Endothelial cell (in vitro differentiated cells): ENCODE data around the gene LITAFD. TPM values are rescaled to one million over a fixed set of nuclear protein-coding genes. Genes with fewer than 3 reads are reported as not detected.
"Not testable (repeated sequence)": the region's sequence is repeated elsewhere in the genome, so short reads cannot be mapped to it uniquely, and the experiment has no call there.

Source experiments
- DNase-seq: peaks from one replicate; pipeline ENCODE4 v3.0.0; 2021; ENCODE audit warnings: low spot score
- H3K27ac Mint-ChIP-seq: one replicate; pipeline ENCODE4 v1.8.0; 2021; ENCODE audit warnings: mixed read lengths, inconsistent platforms; ENCODE audit not compliant: unreplicated experiment
- H3K27me3 Mint-ChIP-seq: one replicate; pipeline ENCODE4 v1.8.0; 2021; ENCODE audit warnings: mild to moderate bottlenecking, moderate library complexity, mixed read lengths, inconsistent platforms; ENCODE audit not compliant: unreplicated experiment
- H3K36me3 Mint-ChIP-seq: one replicate; pipeline ENCODE4 v1.8.0; 2021; ENCODE audit warnings: mild to moderate bottlenecking, low read depth, mixed read lengths, inconsistent platforms; ENCODE audit not compliant: unreplicated experiment
- H3K4me1 Mint-ChIP-seq: one replicate; pipeline ENCODE4 v1.8.0; 2021; ENCODE audit warnings: mild to moderate bottlenecking, mixed read lengths, inconsistent platforms; ENCODE audit not compliant: unreplicated experiment
- H3K4me3 Mint-ChIP-seq: one replicate; pipeline ENCODE4 v1.8.0; 2021; ENCODE audit warnings: mild to moderate bottlenecking, mixed read lengths, inconsistent platforms; ENCODE audit not compliant: unreplicated experiment
- H3K9me3 Mint-ChIP-seq: one replicate; pipeline ENCODE4 v1.8.0; 2021; ENCODE audit warnings: mixed read lengths, inconsistent platforms; ENCODE audit not compliant: unreplicated experiment
- long read RNA-seq: library from polyadenylated mRNA; unstranded; transcript quantifications from one replicate; pipeline ENCODE4 v2.0.0, GENCODE V29; 2020; ENCODE audit not compliant: unreplicated experiment
- total RNA-seq: library from RNA; stranded (reverse); fragmentation: NEBNext Ultra II Directional; extraction: Animal tissue kit (Norgen Biotek cat#: 25700); gene quantifications from one replicate; pipeline ENCODE4 v1.2.1, GENCODE V29; 2021; ENCODE audit not compliant: unreplicated experiment
- TF ChIP-seq, protein P1 (sequence below): fragments of 200-600 bp; sonication (generic); IDR thresholded peaks from one replicate; pipeline ENCODE4 v1.5.0; 2021; ENCODE audit warnings: antibody characterized with exemption; ENCODE audit not compliant: unreplicated experiment

LITAFD gene
- total RNA-seq = not detected
- long read RNA-seq = 0 reads

DNA sequence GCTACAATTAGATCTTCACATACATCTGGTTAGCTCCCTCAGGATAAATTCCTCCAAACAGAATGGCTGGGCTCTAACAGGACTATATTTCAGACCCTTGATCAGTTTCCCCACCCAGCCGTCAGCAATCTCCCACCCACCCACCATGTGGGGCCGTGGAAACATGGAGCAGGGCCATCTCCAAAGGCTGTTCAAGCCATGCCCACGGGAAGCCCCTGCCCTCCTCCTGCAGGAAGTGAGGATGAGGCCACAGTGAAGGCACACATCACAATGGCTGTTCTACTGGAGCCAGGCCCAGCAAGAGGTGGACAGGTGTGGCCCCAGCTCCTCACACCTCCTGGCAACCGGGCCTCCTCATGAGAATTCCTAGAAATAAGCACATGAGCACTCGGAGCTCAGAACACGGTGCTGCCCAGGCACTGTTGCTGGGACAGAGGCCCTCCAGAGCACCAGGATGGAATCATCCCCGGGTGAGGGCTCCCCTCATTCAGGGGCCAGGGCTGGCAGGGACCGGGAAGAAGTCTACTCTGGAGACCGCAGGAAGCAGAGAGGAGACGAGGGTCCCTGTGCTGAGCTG, at the start of gene LITAFD:
LITAFD (plus strand) TSS at position 311 of the 577 bp plus-strand sequence. CDS start 2,005 bp downstream, outside the sequence.
- no peak for DNase-seq
- H3K27me3 Mint-ChIP-seq = peaks cover 8% of the 10 kb centered on the region
- peaks cover 4% of the 10 kb centered on the region for H3K36me3 Mint-ChIP-seq
- no peak within 1 kb of the TSS for H3K4me3 Mint-ChIP-seq
- TF ChIP-seq, protein P1, sequence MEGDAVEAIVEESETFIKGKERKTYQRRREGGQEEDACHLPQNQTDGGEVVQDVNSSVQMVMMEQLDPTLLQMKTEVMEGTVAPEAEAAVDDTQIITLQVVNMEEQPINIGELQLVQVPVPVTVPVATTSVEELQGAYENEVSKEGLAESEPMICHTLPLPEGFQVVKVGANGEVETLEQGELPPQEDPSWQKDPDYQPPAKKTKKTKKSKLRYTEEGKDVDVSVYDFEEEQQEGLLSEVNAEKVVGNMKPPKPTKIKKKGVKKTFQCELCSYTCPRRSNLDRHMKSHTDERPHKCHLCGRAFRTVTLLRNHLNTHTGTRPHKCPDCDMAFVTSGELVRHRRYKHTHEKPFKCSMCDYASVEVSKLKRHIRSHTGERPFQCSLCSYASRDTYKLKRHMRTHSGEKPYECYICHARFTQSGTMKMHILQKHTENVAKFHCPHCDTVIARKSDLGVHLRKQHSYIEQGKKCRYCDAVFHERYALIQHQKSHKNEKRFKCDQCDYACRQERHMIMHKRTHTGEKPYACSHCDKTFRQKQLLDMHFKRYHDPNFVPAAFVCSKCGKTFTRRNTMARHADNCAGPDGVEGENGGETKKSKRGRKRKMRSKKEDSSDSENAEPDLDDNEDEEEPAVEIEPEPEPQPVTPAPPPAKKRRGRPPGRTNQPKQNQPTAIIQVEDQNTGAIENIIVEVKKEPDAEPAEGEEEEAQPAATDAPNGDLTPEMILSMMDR = no peak
- H3K4me1 Mint-ChIP-seq = peaks cover 6% of the 10 kb centered on the region
- no peak within 1 kb of the TSS for H3K27ac Mint-ChIP-seq
- H3K9me3 Mint-ChIP-seq = no peaks in the 10 kb centered on the region

DNA sequence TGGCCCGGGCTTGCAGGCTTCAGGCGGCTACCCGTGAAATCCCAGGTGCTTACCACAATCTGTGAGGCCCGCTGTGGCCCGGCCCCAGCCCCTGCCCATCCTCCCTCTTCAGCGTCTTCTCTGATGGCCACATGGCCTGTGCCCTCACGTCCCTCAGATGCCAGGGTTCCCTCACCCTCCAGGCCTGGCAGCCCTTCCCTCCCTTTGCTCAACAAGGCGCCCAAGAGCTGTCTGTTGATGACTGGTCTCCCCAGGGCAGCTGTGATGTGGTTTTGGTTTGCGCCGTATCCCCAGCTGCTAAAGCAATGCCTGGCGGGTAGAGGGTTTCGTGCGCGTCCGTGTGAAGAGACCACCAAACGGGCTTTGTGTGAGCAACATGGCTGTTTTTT, 49.4 kb upstream of the LITAFD start:
- no peak overlapping the region for H3K27ac Mint-ChIP-seq
- H3K27me3 Mint-ChIP-seq = peaks cover 6% of the 10 kb centered on the region
- peaks cover 7% of the 10 kb centered on the region for H3K4me1 Mint-ChIP-seq
- no peak for DNase-seq
- H3K36me3 Mint-ChIP-seq = peaks cover 11% of the 10 kb centered on the region
- TF ChIP-seq, protein P1 = no peak
- H3K9me3 Mint-ChIP-seq = no peaks in the 10 kb centered on the region
- H3K4me3 Mint-ChIP-seq = peak overlapping the region; percentile 44

DNA sequence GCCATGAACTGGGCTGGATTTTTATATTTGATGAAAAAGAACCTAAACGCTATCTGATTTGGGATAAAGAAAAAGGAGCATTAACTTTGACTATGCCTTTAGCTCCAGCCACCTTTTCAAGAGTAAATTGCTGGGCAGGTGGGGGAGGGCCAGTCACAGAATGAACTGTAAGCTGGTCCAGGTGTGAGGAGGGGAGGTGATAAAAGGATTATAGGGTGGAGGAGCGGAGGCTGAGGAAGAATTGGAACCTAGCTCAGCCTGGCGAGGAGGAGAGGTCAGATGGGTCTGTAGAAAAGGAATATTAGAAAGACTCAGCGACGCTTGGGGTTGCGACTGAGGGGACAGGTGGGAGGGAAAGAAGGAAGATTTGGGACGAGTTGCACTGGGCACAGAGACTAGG, 45.4 kb upstream of the LITAFD start:
- not testable (repeated sequence) for H3K36me3 Mint-ChIP-seq, H3K27me3 Mint-ChIP-seq, H3K9me3 Mint-ChIP-seq, H3K27ac Mint-ChIP-seq, DNase-seq, H3K4me1 Mint-ChIP-seq, H3K4me3 Mint-ChIP-seq

DNA sequence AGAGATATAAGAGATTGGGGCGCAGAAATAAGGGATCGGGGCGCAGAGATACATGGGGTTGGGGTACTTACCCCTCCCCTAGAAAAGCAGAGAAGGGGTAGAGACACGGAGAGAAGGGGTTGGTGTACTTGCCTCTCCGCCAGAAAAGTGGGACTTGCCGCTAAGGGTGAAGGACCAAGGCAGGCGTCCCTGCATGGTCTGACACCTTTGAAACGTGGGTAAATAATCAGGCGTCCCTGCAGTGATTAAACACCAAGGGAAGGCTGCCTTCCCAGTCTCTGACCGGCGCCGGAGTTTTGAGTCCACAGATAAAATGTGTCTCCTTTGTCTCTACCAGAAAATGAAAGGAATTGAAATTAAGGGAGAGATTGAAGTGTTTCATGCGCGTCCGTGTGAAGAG, 44.6 kb upstream of the LITAFD start:
- H3K27me3 Mint-ChIP-seq, DNase-seq, H3K4me3 Mint-ChIP-seq, H3K9me3 Mint-ChIP-seq, H3K27ac Mint-ChIP-seq, H3K36me3 Mint-ChIP-seq, H3K4me1 Mint-ChIP-seq: not testable (repeated sequence)

DNA sequence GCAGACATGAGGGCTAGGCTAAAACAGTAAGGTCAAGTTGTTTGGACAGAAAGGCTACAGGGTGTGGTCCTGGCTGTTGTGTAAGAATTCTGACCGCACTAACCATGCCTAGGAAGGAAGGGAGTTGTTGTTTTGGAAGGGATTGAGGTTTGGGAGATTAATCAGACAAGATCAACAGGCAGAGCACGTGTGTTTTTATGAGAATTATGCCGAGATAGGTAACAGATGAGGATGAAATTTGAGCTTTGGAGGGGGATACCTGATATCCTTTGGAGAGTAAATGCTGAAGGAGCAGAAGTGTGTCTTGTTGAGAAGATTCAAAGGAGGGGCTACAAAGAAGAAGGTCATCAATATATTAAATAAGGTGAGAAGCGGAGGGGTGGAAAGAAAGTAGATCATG, 40.1 kb upstream of the LITAFD start:
- not testable (repeated sequence) for H3K4me3 Mint-ChIP-seq, H3K27me3 Mint-ChIP-seq, H3K27ac Mint-ChIP-seq, DNase-seq, H3K4me1 Mint-ChIP-seq, H3K36me3 Mint-ChIP-seq, H3K9me3 Mint-ChIP-seq

DNA sequence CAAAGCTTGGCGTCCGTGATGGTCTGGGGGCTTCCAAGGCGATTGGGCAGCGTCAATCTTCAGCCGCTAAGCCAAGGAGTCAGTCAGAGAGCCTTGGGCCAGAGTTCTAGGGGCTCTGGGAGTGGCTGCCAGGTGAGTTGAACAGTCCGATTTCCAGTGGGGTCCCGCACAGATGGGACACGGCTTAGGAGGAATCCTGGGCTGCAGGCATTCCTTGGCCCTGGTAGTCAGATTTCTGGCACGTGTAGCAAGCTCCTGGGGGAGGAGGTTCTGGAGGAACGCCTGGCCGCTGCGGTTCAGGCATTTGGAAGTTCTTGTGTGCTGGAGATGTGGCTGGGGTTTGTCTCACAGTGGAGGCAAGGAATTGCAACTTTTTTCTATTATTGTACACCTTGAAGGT, 38.9 kb upstream of the LITAFD start:
- H3K4me3 Mint-ChIP-seq, H3K27ac Mint-ChIP-seq, H3K9me3 Mint-ChIP-seq, H3K4me1 Mint-ChIP-seq, H3K36me3 Mint-ChIP-seq, DNase-seq, H3K27me3 Mint-ChIP-seq: not testable (repeated sequence)

DNA sequence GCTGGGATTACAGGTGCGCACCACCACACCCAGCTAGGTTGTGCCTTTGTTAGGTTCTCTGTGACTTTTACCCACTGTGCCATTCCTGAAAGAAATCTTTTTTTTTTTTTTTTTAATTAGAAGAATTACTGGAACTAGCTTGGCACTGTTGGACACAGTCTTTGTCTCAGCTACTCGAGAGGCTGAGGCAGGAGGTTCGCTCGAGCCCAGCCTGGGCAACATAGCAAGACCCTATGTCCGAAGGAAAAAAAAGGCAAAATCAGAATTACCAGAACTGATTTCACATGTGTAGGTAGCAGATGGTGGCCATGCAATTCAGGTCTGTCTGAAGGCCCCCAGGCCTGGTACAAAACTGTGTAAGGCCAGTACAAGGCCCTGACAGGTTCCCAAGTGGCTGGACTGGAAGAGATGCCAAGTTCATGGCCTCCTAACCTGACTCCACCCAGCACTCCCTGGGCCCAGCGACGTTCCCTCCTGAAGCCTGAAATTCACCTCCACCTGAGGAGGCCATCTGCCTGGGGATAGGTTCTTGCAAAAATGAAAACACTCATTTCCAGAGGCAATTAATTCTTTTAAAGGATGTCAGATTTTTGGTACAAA, 36.4 kb upstream of the LITAFD start:
- TF ChIP-seq, protein P1 = no peak
- no peak overlapping the region for H3K4me3 Mint-ChIP-seq
- H3K27ac Mint-ChIP-seq = no peak overlapping the region
- peaks cover 12% of the 10 kb centered on the region for H3K36me3 Mint-ChIP-seq
- no peaks in the 10 kb centered on the region for H3K9me3 Mint-ChIP-seq
- H3K4me1 Mint-ChIP-seq = peaks cover 10% of the 10 kb centered on the region
- H3K27me3 Mint-ChIP-seq = peaks cover 15% of the 10 kb centered on the region
- no peak for DNase-seq
